ENCODE data around the gene VPS50.

The VPS50 gene, protein sequence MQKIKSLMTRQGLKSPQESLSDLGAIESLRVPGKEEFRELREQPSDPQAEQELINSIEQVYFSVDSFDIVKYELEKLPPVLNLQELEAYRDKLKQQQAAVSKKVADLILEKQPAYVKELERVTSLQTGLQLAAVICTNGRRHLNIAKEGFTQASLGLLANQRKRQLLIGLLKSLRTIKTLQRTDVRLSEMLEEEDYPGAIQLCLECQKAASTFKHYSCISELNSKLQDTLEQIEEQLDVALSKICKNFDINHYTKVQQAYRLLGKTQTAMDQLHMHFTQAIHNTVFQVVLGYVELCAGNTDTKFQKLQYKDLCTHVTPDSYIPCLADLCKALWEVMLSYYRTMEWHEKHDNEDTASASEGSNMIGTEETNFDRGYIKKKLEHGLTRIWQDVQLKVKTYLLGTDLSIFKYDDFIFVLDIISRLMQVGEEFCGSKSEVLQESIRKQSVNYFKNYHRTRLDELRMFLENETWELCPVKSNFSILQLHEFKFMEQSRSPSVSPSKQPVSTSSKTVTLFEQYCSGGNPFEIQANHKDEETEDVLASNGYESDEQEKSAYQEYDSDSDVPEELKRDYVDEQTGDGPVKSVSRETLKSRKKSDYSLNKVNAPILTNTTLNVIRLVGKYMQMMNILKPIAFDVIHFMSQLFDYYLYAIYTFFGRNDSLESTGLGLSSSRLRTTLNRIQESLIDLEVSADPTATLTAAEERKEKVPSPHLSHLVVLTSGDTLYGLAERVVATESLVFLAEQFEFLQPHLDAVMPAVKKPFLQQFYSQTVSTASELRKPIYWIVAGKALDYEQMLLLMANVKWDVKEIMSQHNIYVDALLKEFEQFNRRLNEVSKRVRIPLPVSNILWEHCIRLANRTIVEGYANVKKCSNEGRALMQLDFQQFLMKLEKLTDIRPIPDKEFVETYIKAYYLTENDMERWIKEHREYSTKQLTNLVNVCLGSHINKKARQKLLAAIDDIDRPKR

DNA sequence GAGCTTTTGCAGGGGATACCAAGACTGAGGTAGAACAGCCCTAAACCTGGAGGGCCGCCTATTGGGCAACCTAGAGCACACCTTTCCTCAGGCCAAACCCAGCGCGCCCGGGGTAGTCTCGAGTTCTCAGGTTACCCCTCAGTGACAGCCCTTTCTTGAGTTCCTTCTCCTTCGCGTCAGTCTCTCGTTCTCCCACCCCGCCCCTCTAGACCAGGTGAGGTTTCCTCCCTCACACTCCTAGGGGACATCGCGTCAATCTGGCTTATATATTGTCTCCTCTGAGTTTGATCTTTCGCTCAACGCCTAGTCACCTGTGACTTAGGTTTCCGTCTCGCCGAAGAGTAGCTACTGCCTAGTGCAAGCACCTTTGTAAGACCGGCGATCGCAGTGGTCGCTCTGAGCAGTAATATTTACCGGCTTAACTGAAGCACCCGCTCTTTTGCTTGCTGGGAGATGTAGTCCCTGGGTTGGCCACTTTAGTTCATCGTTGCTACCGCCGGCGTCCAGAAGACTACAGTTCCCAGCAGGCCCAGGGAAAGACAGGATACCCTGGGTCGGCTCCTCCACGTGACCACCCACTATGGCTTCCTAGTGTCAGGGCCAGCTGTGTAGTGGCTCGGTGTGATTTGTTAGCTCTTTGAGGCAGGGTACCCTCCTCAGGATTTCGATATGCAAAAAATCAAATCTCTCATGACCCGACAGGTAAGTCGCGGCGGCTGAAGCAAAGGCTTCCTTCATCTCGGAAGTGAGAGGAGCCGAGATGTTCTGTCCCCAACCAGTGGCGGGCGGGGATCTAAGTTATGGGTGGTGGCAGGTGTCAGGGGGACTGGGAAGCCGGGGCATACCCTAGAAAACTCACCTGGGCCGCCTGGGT is at the start of gene VPS50:
Gene VPS50, plus strand, starts transcription at position 568 of the 874 bp plus-strand sequence. Its CDS starts 102 bp downstream, at position 670.
- DNase-seq (ENCODE audit: low spot score), result peak; percentile 97

DNA sequence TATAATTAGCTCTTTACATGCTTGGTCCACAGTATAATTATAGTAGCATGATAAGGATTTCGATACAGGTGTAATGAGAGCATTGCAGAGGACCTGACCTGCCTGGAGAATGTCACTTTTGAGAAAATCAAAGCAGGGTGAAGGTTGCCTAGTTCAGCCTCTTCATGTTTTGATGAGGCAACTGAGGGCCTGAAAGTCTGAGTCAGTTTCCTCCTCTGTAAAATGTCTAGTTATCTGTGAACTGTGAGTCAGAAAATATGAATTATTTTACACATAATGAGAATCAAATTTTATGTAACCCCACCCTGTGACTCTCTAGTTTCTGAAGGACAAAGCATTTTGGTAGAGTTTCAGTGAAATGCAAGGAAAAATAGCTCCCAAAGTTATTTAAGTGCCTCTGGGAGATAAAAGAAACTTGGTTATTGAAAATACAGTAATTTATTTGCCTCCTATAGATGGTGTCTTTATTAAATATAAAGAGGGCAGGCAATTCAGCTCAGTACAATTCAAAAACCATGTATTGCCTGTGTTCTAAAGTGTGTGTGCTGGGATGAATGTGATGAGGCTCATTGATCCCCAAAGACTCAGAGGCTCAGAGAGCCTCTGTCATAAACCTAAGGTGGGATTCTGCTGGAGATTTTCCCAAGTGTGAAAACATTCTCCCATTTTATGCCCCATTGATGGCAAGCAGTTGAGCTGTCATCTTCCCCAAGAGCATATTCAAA is 46.7 kb upstream of the VPS50 start:
- DNase-seq (ENCODE audit: low spot score), result no peak

DNA sequence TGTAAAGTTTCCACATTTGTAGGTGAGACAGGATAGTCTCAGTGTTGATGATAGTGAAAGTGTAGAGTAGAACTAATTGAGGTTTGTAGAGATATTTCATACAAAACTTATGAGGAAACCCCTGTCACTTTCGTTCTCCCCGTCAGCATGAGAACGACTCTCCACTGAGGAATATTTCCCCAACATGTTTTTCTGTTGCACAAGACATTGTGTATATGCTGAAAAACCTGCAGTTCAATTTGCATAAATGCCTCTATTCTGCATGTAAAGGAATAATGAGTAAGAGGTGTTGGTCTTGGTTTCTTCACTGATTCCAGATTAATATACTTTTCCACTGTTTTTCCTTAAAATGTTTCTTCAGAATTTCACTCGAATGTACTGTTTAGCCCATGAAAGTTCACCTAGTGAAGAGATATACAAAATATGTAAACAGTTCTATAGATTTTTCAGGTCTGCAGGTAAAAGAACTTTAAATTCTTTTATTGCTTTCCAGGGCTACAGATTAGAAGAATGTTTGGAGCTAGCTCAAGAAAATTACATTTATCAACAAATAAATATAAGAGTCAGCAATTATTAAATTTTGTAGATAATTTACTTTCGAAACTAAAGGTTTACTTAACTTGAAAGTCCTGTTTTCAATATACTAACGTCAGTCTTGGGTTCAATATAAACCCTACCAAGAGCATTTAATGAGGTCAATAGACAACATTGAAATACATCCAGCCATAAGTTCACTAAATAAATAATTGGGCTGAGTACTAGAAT is 43.1 kb upstream of the VPS50 start:
- no peak for DNase-seq (ENCODE audit: low spot score)

DNA sequence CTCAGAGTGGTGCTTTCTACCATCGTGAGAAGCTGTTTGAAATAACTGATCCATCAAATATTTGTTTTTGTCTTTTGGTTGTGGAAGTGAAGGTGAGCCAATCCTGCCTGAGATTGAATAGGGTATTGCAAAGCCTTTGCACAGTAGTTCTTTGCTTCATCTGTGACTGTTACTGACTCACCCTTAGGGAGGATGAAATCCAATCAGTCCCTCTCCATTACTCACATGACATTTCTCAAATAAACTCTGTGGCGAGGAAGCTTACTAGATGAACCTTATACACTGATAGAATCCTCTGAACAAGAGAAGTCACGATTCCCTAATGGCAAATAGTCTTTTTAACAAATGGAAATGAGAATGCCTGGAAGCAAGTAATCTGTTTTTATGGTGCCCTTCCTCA is 37.8 kb upstream of the VPS50 start:
- peak; percentile 55 for DNase-seq (ENCODE audit: low spot score)

DNA sequence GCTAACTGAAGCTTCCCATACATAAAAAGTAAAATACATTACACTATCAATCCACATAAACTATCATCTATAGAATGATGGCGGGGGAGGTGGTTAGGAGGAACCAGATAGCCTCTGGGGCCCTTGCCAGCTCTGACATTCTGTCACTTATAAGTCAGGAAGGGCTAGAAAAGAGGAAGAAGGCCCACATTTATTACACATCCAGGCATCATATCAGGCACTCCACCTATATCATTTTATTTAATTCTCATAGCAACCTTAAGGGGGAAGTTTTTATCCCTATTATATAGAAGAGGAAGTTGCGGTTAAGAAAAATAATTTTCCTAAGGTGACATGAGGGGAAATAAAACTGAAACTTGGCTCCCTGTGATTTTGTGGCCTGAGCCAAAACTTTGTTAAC is 35.8 kb upstream of the VPS50 start:
- no peak for DNase-seq (ENCODE audit: low spot score)

DNA sequence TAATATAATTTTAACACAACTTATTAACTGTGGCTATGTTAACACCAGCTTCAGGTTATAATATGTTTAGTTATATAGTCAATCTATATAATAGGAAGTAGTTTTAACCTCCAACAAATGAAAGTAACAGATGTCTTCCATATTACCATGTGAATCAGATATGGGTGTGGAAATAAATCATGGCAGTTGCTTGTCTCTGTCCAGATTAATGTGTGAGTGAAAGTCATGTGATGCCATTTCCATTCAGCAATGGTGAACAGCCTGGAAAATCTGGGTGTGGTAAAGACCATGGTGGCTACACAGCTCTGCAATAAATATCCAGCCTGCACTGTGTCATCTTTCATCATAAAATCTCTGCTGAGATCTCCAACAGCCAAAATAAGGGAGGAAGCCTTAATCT is 33.7 kb upstream of the VPS50 start:
- no peak for DNase-seq (ENCODE audit: low spot score)

DNA sequence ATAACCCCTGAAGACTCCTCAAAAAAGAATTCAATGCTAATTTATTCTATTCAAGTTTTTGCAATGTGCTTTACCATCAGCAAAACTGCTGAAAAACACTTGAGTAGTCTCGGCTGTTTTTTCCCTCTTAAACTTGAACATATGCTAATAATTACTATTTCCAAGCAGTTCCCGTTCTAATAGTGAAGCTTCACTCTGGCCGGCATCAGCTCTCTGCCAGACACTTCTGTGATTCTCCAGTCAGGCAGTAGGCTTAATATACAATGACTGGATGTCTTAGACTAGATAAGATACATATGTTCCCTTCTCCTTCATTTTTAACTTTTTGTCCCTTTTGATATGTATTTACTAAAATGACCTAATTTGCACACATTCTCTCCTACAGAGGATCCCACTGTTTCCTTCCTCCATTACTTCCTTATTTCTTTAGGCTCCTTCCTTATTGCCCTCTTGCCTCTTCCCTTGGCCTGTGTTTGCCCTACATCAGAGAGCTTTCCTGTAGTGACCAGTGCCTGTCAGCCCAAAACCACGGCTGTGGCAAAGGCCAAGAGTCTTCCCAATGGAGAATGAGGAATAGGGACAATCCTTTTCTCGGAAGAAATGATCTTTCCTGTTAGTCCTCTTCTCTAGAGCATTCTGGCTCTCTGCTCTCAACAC is 29.4 kb upstream of the VPS50 start:
- no peak for DNase-seq (ENCODE audit: low spot score)

DNA sequence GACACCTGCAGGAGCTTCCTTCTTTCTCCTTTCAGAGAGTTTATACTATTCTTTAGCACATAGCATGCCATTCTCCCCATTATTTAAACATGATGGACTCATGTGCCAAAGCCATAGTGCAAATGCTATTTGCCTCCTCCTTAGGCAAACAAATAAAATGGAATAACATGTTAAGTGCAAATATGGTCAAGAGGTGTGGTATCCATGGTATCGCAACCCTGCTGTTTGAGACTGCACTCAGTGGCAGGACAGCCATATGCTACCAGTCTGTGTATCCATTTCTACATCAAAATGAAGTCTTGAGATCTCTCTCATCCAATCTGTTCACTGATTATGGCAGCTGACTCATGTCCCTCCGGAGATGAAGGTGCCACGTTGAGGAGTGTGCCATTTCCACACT is 28.7 kb upstream of the VPS50 start:
- DNase-seq (ENCODE audit: low spot score), result no peak

DNA sequence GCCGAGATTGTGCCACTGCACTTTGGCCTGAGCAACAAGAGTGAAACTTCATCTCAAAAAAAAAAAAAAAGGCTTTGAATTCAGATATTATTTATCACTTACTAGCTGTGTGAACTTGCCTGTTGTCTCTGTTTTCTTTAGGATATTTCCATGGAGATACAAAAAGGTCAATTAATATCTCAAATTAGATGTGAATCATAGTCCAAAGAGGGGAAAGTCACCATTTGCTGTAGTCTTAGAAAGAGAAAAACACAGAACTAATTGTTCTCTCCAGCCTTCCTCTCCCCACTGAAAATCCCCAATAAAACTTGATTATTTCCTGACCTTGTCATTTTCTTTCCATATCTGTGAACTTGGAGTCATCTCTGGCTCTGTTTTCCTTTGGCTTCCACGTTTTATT is 27.1 kb upstream of the VPS50 start:
- DNase-seq (ENCODE audit: low spot score), result no peak

DNA sequence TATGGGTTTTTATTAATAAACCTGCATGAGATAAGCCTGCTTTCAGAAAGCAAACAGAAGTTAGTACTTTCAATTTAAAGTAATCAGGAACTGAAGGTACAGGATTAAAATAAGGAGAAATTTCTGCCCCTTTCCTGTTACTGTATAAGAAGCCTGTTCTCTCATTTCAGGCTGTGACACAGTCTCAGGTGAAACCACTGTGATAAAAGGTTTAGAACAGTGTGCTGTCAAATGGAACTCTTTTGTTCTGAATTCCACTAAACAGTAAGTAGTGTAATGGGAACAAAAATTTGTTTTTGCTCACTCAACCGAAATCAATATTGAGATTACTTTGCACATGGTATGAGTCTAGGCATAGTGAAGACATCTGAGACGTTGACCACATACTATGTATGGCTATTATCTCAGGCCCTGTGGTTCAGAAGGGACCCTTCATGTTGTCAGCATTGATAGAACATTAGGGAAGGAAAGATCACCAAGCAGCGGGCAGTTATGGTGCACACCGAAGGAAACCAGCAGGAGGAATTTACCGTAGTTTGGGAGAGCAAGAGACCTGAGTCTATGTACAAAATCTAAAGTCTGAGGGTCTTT is 20.8 kb upstream of the VPS50 start:
- DNase-seq (ENCODE audit: low spot score), result no peak

DNA sequence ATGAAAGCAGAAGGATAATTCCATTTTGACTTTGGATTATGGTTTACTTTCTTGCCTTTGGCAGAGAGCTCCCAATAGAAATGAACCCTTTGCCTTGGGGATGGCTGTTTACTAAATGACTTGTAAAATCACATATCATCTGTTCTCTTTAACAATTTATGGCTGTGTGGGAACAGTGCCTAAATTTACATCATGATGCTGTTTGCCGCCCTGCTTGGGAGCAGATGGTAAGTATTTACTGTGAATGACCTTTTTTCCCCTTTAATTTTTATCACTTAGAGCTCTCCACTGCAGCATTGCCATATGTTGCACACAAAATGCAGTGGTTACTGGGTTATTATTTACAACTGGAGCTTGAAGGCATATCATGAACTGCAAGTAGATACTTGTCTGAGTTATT is 19.3 kb upstream of the VPS50 start:
- DNase-seq (ENCODE audit: low spot score), result no peak

DNA sequence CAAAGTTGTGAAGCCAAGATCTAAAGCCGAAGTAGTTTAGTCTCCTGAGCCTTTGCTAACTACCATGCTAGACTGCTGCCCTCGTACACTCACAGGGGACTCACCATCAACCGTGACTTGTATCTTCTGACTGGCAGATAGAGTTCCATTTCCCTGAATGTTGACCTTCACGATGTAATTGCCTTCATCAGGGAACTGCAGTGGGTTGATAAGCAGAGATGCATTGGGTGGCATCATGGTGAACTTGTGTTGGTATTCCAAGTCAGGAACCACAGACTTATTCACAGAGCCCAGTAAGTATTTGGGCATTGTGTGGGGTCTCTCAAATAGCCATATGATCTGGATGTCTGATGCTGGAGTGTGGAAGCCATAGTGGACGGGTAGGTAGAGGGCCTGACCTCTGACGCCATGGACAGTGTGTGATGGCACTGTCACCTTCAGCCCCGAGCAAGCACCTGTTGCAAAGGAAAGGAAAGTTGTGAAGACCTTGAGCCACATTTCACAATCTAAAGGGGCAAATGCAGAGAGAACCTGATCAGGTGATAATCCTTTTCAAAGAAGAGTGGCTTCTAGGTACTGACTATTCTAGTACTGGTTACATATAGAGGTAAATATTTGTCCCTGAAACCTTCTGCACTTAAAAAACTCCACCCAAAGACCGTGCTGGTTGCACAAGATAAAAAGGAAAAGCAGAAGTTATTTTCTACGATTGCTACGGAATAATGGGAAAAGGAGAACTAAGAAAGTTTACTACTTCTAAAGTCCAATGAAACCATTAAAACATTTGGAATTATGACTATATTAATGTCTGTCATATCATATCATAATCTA is 13.0 kb upstream of the VPS50 start:
- no peak for DNase-seq (ENCODE audit: low spot score)

DNA sequence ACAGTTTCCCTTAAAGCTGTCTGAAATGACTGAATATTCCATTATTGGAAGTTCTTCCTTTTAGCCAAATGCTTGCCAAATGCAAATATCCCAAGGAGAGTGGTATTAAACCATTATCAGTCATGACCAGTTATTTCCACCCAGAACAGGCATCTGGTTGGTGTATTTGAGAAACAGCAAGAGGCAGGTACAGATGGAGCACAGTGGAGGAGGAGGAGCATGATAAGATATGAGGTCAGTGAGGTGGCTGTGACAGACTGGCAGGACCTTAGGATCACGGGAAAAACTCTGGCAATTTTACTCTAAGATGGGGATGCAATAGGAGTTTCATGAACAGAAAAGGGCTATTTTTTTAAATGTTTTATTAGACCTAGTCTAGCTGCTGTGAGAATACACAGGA is 12.3 kb upstream of the VPS50 start:
- DNase-seq (ENCODE audit: low spot score), result no peak

DNA sequence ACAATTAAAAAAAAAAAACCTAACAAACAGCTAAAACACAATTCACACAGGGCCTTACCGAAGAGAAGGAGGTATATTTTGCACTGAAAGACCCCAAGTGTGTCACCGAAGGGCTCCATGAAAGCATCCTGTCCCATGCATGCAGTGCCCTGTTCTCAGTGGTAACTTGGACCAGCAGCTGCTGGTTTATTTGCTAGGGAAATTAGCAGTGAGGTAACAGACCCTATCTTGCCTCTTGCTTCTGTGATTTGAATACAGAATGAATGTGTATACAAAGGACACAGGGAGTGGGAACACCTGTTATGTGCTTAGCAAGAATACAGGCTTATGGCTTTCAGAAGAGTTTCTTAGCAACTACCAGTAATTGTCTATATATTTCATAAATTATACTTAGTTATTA is 5.9 kb upstream of the VPS50 start, which contains the start of gene HEPACAM2:
Gene HEPACAM2, minus strand, starts transcription at position 160 of the 400 bp plus-strand sequence.
- DNase-seq (ENCODE audit: low spot score), result no peak

DNA sequence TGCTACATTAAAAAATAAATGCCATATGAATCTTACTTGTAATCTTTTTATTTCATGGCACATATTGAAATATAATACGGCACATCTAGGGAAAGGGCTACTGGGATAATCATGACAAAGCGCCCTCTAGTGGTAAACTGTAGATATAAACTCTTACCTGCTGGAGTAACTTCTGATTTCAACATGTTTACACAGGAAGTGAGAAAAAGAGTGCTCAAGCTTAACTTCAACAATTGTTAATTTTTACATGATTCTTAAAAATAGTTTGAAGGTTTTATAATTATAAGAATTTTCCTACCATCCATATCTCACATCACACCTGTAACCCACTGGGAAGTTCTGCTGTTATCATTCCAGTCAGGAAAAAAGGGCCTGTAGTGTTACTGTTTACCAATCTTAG is 3.9 kb upstream of the VPS50 start:
- peak; percentile 66 for DNase-seq (ENCODE audit: low spot score)

DNA sequence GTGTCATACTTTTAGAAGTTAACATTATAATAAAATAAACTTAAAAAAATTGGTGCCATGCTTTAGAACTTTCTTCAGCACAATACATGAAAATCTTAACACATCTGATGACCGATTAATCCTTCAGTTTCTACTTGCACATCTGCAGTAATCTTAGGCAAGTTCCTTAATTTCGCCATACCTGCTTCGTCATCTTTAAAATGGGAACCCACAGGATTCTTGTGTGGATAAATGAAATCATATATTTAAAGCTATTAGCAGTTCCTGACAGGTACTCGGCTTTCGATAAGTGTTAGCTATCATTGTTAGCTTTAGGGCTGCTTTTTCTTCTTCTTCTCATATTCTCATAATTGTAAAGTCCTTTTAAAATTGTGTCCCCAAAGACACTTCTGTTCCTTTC is 907 bp upstream of the VPS50 start:
- DNase-seq (ENCODE audit: low spot score), result no peak

DNA sequence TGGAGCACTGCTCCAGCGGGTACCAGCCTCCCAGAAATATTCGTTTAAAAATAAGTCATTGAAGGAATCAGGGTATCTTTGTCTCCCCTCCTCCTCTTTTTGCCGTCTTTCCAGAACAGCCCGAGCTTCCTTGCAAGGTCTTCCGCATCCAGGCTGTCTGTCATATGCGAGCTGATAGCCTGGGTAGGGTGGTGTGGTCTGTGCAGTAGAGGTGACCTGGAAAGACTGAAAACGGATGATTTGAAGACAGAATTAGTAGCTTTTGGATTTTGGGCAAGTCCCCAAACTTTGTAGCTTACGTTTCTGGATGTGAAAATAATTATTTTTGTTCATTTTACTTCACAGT is 480 bp downstream of the VPS50 start:
- peak; percentile 17 for DNase-seq (ENCODE audit: low spot score)

DNA sequence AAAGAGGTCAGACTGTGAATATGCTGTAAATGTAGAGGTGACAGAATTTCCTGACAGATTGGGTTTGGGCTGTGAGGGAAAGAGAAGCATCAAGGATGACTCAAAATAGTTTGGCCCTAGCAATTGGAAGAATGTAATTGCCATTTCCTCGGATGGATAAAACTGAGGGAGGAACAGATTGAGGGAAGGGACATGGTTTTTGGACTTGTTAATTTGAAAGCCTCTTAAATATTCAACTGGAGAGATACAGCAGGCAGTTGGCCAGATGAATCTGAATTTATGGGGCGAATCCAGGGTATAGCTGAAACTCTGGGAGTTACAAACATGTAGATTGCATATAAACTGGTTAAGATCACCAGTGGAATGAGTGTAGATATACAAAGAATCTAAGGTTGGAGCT is 3.4 kb downstream of the VPS50 start:
- no peak for DNase-seq (ENCODE audit: low spot score)

DNA sequence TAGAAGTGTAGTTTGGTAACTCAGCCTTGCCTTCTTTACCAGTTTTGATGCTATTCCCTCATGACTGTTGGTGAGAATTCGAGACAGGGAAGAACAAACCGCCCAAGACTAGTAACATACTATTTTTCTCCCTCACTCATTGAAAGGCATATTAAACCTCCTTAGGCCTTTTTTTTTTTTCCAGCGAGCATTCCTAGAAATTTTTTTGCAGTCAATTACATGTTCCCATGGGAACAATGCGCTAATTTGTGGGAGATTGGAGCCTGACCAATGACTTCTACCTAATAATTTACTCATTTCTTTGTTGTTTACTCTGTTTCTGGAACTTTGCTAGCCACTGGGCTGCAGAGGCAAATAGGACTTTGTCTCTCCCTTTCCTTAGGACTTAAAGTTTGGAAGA is 6.0 kb downstream of the VPS50 start:
- DNase-seq (ENCODE audit: low spot score), result peak; percentile 1
